Coronary artery (tissue), 2 donors: Measurements from ENCODE around the gene ARHGDIB.
A peak's percentile ranks its signal among the peaks of the same experiment; 100 is the strongest.

Experiments
- DNase-seq: peaks from one replicate; pipeline ENCODE4 v3.0.0-alpha.2; 2017; ENCODE audit warnings: low spot score
- H3K27ac ChIP-seq, 2 donors: fragments of 200-600 bp; sonication (generic); one replicate each; pipeline ENCODE4 v1.5.1; 2016 to 2019
- H3K4me3 ChIP-seq: fragments of 200-600 bp; sonication (generic); 2 replicates; pipeline ENCODE4 v1.5.1; 2016; ENCODE audit warnings: mild to moderate bottlenecking, moderate library complexity
- CTCF ChIP-seq: fragments of 200-600 bp; sonication (generic); IDR thresholded peaks from one replicate; pipeline ENCODE4 v1.5.1; 2019; ENCODE audit warnings: antibody characterized with exemption

Gene ARHGDIB

GRCh38 chr12:14961466-14962152 is at the start of gene ARHGDIB:
TSS of gene ARHGDIB (minus strand) at chr12:14961601. CDS start at chr12:14950712, 10,889 bp downstream.
- no peak for DNase-seq
- H3K27ac ChIP-seq: peak within 1 kb of the TSS; percentile 35 to 87

GRCh38 chr12:15011162-15011561 is 49.8 kb upstream of the ARHGDIB start:
- no peak overlapping the region for H3K27ac ChIP-seq
- no peak overlapping the region for H3K4me3 ChIP-seq
- TF ChIP-seq CTCF: no peak
- DNase-seq: no peak

More at GRCh38 chr12:14961466-14962152, at the start of gene ARHGDIB:
- peak within 1 kb of the TSS; percentile 63 for H3K4me3 ChIP-seq
- no peak for TF ChIP-seq CTCF

- Histone ChIP-seq H3K4me3 (no peak overlapping the region), H3K27ac (no peak overlapping the region)
- no peak for DNase-seq
- no peak for TF ChIP-seq CTCF
These were observed 46.1 kb upstream of the ARHGDIB start for GRCh38 chr12:15007551-15007950.

- no peak for DNase-seq
- no peak overlapping the region for H3K4me3 ChIP-seq
- H3K27ac ChIP-seq: no peak overlapping the region
- no peak for TF ChIP-seq CTCF
These were observed 43.7 kb upstream of the ARHGDIB start for GRCh38 chr12:15005064-15005463.

- Histone ChIP-seq H3K4me3 (no peak overlapping the region), H3K27ac (no peak overlapping the region)
- no peak for TF ChIP-seq CTCF
- no peak for DNase-seq
These were observed 43.0 kb upstream of the ARHGDIB start for GRCh38 chr12:15004421-15004820.

GRCh38 chr12:15001733-15002382 is 40.5 kb upstream of the ARHGDIB start:
- DNase-seq: no peak
- no peak overlapping the region for H3K27ac ChIP-seq
- H3K4me3 ChIP-seq: no peak overlapping the region
- TF ChIP-seq CTCF: no peak

GRCh38 chr12:15000575-15000974 is 39.2 kb upstream of the ARHGDIB start:
- Histone ChIP-seq H3K27ac (no peak overlapping the region), H3K4me3 (no peak overlapping the region)
- no peak for TF ChIP-seq CTCF
- no peak for DNase-seq
